Brain microvascular endothelial cell (primary cell): ENCODE data around the gene SIX5.
A peak's percentile ranks its signal among the peaks of the same experiment; 100 is the strongest.

Source experiments
- DNase-seq: peaks from one replicate; pipeline ENCODE4 v3.0.0-alpha.2; 2020
- H3K27ac ChIP-seq: fragments of 250-450 bp; sonication (Bioruptor Pico); 2 replicates; pipeline ENCODE4 v1.5.1; 2020; ENCODE audit warnings: mild to moderate bottlenecking, moderate library complexity
- H3K27me3 ChIP-seq: fragments of 250-450 bp; sonication (Bioruptor Pico); replicated peaks from 2 replicates; pipeline ENCODE4 v1.5.1; 2020; ENCODE audit warnings: mild to moderate bottlenecking
- H3K36me3 ChIP-seq: fragments of 250-450 bp; sonication (Bioruptor Pico); replicated peaks from 2 replicates; pipeline ENCODE4 v1.5.1; 2020; ENCODE audit warnings: mild to moderate bottlenecking
- H3K4me3 ChIP-seq: 2 replicates; pipeline ENCODE4 v1.5.1; 2011; ENCODE audit warnings: low read depth, mild to moderate bottlenecking, control low read depth, low read length, moderate library complexity
- in situ Hi-C: cut with HindIII; loops from 2 replicates; pipeline ENCODE4 v1.10.0; 2017; ENCODE audit warnings: low sequenced_read_pairs, low pct_ligation_motif_present
- TF ChIP-seq, protein P1 (sequence below): IDR thresholded peaks from 2 replicates; pipeline ENCODE4 v1.5.1; 2011; ENCODE audit warnings: low read depth, mild to moderate bottlenecking, moderate library complexity, low read length, control low read depth, inconsistent platforms; ENCODE audit errors: missing control alignments

The SIX5 gene

DNA sequence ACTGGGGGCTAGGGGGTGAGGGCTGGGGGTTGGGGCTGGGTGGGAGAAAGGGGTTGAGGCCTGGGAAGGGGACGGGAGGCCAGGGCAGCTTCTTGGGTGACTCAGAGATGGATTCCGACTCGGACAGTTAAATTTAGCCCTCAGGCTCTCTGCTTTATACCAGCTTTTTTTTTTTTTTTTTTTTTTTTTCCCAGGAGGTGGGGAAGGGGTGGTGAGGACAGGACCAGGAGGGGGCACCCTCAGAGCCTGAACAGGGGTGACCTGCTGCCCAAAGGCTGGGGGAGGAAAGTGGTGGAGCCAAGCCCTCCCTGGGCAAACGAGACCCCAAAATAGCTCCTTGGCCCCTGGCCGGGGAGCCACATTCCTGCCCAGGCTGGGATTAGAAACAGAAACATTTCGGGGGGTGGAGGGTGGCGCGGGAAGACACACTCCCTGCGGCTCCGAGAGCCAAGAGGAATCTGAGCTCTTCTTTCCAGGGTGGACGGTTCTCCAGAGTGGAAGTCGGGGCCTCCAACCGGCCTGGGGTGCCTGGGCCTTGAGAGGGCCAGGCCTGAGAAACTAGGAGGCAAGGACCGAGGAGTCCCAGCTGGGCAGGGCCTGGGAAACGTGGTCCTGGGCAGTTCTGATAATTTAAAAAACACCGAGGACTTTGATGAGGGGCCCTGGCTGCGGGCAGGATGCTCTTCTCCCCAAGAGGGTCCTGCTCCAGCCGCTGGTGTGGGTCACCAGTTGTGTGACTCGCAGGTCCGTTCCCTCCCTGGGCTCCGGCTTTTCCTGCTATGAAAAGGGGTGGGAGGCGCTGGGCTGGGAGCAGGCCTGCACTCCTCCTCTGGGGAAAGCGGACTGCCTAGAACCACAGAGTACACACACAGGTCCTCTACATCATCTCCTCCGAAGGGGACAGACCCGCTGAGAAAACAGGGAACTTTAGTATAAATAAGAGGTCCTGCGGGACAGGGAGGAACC lies 14.1 kb upstream of the SIX5 start:
- Histone ChIP-seq H3K27me3 (no peaks in the 10 kb centered on the region), H3K36me3 (peaks cover 46% of the 10 kb centered on the region), H3K4me3 (peak overlapping the region; percentile 12), H3K27ac (peak overlapping the region; percentile 35)
- peak; percentile 28 for DNase-seq
- TF ChIP-seq, protein P1, sequence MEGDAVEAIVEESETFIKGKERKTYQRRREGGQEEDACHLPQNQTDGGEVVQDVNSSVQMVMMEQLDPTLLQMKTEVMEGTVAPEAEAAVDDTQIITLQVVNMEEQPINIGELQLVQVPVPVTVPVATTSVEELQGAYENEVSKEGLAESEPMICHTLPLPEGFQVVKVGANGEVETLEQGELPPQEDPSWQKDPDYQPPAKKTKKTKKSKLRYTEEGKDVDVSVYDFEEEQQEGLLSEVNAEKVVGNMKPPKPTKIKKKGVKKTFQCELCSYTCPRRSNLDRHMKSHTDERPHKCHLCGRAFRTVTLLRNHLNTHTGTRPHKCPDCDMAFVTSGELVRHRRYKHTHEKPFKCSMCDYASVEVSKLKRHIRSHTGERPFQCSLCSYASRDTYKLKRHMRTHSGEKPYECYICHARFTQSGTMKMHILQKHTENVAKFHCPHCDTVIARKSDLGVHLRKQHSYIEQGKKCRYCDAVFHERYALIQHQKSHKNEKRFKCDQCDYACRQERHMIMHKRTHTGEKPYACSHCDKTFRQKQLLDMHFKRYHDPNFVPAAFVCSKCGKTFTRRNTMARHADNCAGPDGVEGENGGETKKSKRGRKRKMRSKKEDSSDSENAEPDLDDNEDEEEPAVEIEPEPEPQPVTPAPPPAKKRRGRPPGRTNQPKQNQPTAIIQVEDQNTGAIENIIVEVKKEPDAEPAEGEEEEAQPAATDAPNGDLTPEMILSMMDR, result no peak
- in situ Hi-C loops, result no loop called here

DNA sequence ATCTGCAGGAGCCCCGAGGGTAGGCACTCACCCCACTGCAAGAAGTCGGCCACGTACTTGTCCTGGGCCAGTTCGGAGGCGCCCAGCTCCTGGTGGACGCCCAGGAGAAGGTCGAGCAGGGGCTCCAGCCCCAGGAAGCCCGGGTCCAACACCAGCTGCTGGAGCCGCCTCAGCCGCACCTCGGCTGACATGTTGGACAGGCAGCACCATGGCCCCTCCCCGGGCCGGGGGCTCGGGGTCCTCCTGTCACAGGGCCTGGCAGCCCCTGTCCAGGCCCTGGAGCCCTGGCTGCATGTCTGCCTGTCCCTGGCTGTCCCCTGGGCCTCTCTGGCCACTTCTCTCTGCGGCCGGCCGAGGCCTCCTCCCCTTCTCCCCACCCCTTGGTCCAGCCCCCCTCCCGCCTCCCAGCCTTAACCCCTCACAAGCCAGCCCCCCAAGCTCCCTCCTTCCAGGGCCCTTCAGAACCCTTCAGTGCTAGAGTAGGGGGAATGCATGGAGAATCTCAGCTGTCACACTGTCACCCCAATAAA lies 13.2 kb upstream of the SIX5 start, which contains the start of gene DMPK:
DMPK (minus strand) TSS at position 329 of the 530 bp plus-strand sequence; CDS start at position 191, 138 bp downstream.
- H3K27ac ChIP-seq, result peak within 1 kb of the TSS; percentile 35
- H3K27me3 ChIP-seq, result no peaks in the 10 kb centered on the region
- H3K36me3 ChIP-seq, result peaks cover 50% of the 10 kb centered on the region
- peak within 1 kb of the TSS; percentile 37 for H3K4me3 ChIP-seq
- in situ Hi-C loops, result no loop called here
- TF ChIP-seq, protein P1, result no peak
- no peak for DNase-seq

DNA sequence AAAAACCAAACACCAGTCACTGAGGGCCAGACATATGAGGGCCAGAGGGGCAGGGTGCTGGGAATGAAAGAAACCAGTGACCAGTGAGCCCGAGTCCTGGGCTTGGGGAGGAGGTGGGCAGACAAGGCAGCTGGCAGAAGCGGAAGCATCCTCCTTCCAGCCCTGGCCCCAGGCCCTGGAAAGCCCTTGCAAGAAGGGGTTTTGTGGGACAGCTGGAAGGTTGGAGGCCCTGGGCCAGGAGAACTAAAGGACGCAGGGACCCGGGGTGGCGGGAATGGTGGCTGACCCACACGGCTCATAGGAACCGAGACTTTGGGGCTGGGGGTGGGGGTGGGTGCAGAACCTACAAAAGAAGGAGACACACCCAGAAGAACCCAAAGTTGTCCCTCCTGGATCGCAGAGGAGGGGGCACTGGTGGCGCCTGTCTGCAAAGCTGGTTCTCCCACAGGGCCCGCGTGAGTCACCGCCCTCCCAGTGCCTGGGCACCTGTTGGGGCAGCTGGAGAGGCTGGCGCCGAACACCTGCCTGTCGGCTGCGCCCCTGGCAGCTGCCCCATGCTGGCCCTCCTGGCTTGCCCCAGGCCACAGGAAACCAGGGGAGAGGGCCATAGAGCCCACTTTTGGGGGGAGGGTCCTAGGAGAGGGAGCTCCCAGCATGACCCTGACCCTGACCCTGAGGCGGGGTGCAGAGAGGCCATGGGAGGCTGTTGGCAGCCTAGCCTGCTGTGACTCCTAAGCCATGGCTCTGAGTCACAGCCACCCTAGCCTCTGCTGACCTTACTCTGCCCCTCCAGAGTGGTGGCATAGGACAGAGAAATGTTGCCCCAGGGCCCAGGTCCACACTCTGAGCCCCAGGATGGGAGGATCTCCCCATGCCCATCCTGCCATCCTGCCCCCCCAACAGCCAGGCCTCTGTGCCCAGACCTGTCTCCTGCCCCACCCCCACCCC lies 12.4 kb upstream of the SIX5 start:
- Histone ChIP-seq H3K4me3 (peak overlapping the region; percentile 37), H3K36me3 (peaks cover 50% of the 10 kb centered on the region), H3K27ac (no peak overlapping the region), H3K27me3 (no peaks in the 10 kb centered on the region)
- TF ChIP-seq, protein P1, result no peak
- DNase-seq, result no peak
- in situ Hi-C loops, result no loop called here

DNA sequence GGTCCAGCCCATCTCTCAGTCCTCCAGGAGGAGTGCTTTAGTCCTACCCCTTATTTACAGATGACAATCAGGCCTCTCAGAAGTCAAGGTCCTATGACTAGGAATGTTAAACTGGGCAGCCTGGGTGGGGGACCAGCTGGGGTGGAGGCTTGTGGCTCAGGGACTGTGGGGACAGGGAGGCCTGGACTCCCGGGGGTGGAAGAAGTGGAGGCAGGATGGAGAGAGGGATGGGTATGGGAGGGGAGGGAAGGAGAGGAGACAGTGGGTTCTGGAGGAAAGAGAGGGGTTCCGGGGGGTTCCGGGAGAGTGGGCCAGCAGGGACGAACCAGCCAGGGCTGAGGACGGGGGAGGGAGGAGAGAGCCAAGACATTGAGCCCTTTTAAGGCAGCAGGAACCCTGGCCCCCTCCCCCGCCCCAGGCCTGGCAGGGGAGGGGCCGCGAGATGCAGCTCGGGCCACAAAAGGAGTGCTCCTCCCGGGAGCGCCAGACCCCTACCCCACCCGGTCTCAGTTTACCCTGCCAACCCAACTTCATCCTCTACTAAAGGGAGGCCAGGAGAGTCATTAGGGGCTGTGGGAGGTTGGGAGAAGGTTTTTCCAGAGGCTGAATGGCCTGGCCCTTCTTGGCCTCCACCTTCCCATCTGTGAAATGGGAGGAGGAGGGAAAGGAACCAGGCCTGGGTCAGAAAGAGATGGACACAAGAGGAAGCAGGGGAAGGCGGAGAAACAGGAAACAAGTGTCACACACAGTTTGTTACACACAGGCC lies 11.6 kb upstream of the SIX5 start:
- in situ Hi-C loops, result no loop called here
- Histone ChIP-seq H3K4me3 (no peak overlapping the region), H3K36me3 (peaks cover 43% of the 10 kb centered on the region), H3K27ac (no peak overlapping the region), H3K27me3 (no peaks in the 10 kb centered on the region)
- DNase-seq, result no peak
- TF ChIP-seq, protein P1, result no peak

DNA sequence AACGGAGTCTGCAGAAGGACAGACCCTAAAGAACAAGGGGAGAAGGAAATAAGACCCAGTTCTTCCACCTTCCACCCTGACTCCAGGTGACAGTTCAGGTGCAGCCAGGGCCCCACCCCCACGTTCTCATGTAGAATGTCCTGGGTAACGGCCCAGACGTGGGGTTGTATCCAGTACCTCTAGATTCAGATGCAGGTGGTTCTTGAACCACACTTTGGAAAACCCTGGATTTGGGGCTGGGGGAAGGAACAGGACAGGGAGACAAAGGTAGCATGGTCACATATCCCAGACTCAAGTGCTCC lies 11.0 kb upstream of the SIX5 start:
- no peaks in the 10 kb centered on the region for H3K27me3 ChIP-seq
- TF ChIP-seq, protein P1, result no peak
- DNase-seq, result no peak
- no peak overlapping the region for H3K4me3 ChIP-seq
- peaks cover 37% of the 10 kb centered on the region for H3K36me3 ChIP-seq
- H3K27ac ChIP-seq, result no peak overlapping the region
- in situ Hi-C loops, result no loop called here
